PC-3 (cell line): Measurements from ENCODE around the gene RIC1. TPM values are rescaled to one million over a fixed set of nuclear protein-coding genes. Genes with fewer than 3 reads are reported as not detected.
A peak's percentile ranks its signal among the peaks of the same experiment; 100 is the strongest.

Experiments
- ATAC-seq: fragments of 200-7000 bp; cut with Tn5 transposase; 2 replicates; pipeline ENCODE4 v1.9.1; 2020; ENCODE audit warnings: mild to moderate bottlenecking, moderate library complexity
- Bru-seq: library from RNA; stranded (reverse); fragments of 400-500 nt; gene quantifications from one replicate; lab custom pipeline; 2021; lab: Mats Ljungman, UMichigan
- BruChase-seq, 2 experiments: library from RNA; stranded (reverse); fragments of 400-500 nt; gene quantifications; one replicate each; lab custom pipeline; 2021; lab: Mats Ljungman, UMichigan
- BruUV-seq: library from RNA; stranded (reverse); fragments of 400-500 nt; replicated peaks from 2 replicates; lab custom pipeline; 2021; lab: Mats Ljungman, UMichigan
- CTCF ChIA-PET: fragments of 300-600 bp; sonication (Branson Sonifier 250); formaldehyde crosslinking; loops from one replicate; lab custom pipeline; 2022; ENCODE audit warnings: antibody characterized with exemption; lab: Charles Lee
- POLR2A ChIA-PET: fragments of 300-600 bp; sonication (Branson Sonifier 250); formaldehyde crosslinking; loops from one replicate; lab custom pipeline; 2022; ENCODE audit warnings: antibody characterized with exemption; ENCODE audit not compliant: unreplicated experiment; lab: Charles Lee
- DNase-seq: peaks from one replicate; pipeline ENCODE4 v3.0.0-alpha.2; 2015
- H2AFZ ChIP-seq: fragments of 300-600 bp; sonication (generic); 2 replicates; pipeline ENCODE4 v1.6.0; 2016; ENCODE audit warnings: antibody characterized with exemption, low read length
- H3F3A ChIP-seq: fragments of 300-600 bp; sonication (generic); one replicate; pipeline ENCODE4 v1.6.0; 2017; ENCODE audit warnings: antibody characterized with exemption, low read length, control low read depth, mild to moderate bottlenecking; ENCODE audit not compliant: unreplicated experiment
- H3K27ac ChIP-seq: fragments of 300-600 bp; sonication (generic); 2 replicates; pipeline ENCODE4 v1.5.1; 2016; ENCODE audit warnings: mild to moderate bottlenecking, low read length
- H3K27me3 ChIP-seq: fragments of 300-600 bp; sonication (generic); 2 replicates; pipeline ENCODE4 v1.6.1; 2016; ENCODE audit warnings: low read length, mixed read lengths
- H3K36me3 ChIP-seq: fragments of 300-600 bp; sonication (generic); 2 replicates; pipeline ENCODE4 v1.6.1; 2016; ENCODE audit warnings: low read depth, mixed run types, low read length, mixed read lengths
- H3K4me1 ChIP-seq: fragments of 300-600 bp; sonication (generic); 2 replicates; pipeline ENCODE4 v1.5.1; 2016; ENCODE audit warnings: low read length; ENCODE audit not compliant: insufficient read depth
- H3K4me2 ChIP-seq: fragments of 300-600 bp; sonication (generic); 2 replicates; pipeline ENCODE4 v1.6.0; 2016; ENCODE audit warnings: low read length
- H3K4me3 ChIP-seq: fragments of 300-600 bp; sonication (generic); 2 replicates; pipeline ENCODE4 v1.5.1; 2016; ENCODE audit warnings: mild to moderate bottlenecking, low read length, mixed read lengths
- H3K79me2 ChIP-seq: fragments of 300-600 bp; sonication (generic); 2 replicates; pipeline ENCODE4 v1.6.1; 2017; ENCODE audit warnings: low read length, mixed read lengths
- H3K9ac ChIP-seq: fragments of 300-600 bp; sonication (generic); 2 replicates; pipeline ENCODE4 v1.6.0; 2016; ENCODE audit warnings: mild to moderate bottlenecking, low read length
- H3K9me2 ChIP-seq: fragments of 300-600 bp; sonication (generic); replicated peaks from 2 replicates; pipeline ENCODE4 v1.6.1; 2016; ENCODE audit warnings: mixed run types, low read length, mixed read lengths
- H3K9me3 ChIP-seq: fragments of 300-600 bp; sonication (generic); 2 replicates; pipeline ENCODE4 v1.6.1; 2016; ENCODE audit warnings: low read length, mixed read lengths
- H4K20me1 ChIP-seq: fragments of 300-600 bp; sonication (generic); 2 replicates; pipeline ENCODE4 v1.6.1; 2016; ENCODE audit warnings: low read length, mixed read lengths
- EZH2 ChIP-seq: fragments of 300-600 bp; sonication (generic); IDR thresholded peaks from one replicate; pipeline ENCODE4 v1.6.1; 2017; ENCODE audit warnings: antibody characterized with exemption, mild to moderate bottlenecking, low read length; ENCODE audit not compliant: unreplicated experiment
- EZH2phosphoT487 ChIP-seq: fragments of 300-600 bp; sonication (generic); IDR thresholded peaks from 2 replicates; pipeline ENCODE4 v1.6.1; 2018; ENCODE audit warnings: mild to moderate bottlenecking, antibody characterized with exemption, low read length, borderline replicate concordance
- intact Hi-C: fragments of 100-400 bp; cut with micrococcal nuclease; formaldehyde crosslinking; loops from 2 replicates; pipeline ENCODE4 v1.9.0; 2023
- long read RNA-seq: library from polyadenylated mRNA; unstranded; transcript quantifications from one replicate; pipeline ENCODE4 v2.0.0, GENCODE V29; 2021; ENCODE audit not compliant: unreplicated experiment
- total RNA-seq: library from RNA; depleted of rRNA; stranded (reverse); fragments of >200 nt; gene quantifications from 2 replicates; pipeline ENCODE4 v1.2.3, GENCODE V29; 2014; rRNA removed
- TF ChIP-seq, protein P1 (sequence below): fragments of 300-600 bp; sonication (generic); conservative IDR thresholded peaks from 2 replicates; pipeline ENCODE4 v1.5.1; 2017; ENCODE audit warnings: antibody characterized with exemption, low read depth, mild to moderate bottlenecking, low read length

RIC1 gene, protein sequence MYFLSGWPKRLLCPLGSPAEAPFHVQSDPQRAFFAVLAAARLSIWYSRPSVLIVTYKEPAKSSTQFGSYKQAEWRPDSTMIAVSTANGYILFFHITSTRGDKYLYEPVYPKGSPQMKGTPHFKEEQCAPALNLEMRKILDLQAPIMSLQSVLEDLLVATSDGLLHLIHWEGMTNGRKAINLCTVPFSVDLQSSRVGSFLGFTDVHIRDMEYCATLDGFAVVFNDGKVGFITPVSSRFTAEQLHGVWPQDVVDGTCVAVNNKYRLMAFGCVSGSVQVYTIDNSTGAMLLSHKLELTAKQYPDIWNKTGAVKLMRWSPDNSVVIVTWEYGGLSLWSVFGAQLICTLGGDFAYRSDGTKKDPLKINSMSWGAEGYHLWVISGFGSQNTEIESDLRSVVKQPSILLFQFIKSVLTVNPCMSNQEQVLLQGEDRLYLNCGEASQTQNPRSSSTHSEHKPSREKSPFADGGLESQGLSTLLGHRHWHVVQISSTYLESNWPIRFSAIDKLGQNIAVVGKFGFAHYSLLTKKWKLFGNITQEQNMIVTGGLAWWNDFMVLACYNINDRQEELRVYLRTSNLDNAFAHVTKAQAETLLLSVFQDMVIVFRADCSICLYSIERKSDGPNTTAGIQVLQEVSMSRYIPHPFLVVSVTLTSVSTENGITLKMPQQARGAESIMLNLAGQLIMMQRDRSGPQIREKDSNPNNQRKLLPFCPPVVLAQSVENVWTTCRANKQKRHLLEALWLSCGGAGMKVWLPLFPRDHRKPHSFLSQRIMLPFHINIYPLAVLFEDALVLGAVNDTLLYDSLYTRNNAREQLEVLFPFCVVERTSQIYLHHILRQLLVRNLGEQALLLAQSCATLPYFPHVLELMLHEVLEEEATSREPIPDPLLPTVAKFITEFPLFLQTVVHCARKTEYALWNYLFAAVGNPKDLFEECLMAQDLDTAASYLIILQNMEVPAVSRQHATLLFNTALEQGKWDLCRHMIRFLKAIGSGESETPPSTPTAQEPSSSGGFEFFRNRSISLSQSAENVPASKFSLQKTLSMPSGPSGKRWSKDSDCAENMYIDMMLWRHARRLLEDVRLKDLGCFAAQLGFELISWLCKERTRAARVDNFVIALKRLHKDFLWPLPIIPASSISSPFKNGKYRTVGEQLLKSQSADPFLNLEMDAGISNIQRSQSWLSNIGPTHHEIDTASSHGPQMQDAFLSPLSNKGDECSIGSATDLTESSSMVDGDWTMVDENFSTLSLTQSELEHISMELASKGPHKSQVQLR (N-terminal part only)
- total RNA-seq (13.3 and 16.0 TPM in 2 replicates), Bru-seq, nascent RNA (percentile 82 among the genes with signal in this experiment), BruChase-seq, experiment 1, labeled RNA remaining after a 6-hour chase (percentile 69 among the genes with signal in this experiment), BruChase-seq, experiment 2, labeled RNA remaining after a 2-hour chase (percentile 77 among the genes with signal in this experiment)
- long read RNA-seq, full-length matches to known transcripts = 4 of 18 reads
- long read RNA-seq, partial matches to known transcripts = 9 of 18 reads
- long read RNA-seq, other reads (novel, unspliced or antisense) = 5 of 18 reads

DNA sequence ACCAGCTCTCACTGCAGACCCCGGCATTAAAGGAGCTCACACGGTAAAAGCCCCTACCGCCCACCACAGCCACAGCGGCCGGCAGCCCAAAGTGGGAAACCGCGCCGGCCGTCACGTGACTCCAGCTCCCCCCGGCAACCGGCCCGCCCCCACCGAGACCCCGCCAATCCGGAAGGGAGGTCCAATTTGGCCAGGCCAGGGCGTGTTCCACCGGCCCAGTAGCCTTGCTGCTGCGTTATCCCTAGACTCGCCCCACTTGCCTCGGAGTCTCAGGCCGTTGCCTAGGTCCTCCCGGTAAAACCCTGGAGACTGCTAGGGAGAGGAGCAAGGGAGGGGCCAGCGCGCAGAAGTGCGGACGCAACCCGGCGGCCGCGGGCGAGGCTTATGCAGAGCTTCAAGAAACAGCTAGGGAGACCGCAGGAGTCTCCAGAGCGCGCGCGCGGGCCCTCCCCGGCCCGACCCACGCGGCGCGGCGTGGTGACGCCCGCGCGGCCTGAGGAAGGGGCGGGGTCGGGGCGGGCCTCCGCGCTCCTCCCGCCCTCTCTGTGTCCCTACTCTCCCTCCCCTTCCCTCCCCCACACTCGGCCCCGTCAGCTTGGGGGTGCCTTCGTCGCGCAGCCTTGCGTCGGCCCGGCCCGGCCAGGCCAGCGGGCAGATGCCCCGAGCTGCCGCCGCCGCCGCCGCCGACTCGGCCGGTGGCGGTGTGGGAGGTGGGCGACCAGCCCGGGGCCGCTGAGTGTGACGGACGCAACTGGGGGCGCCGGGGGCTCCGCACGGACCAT is at the start of gene RIC1:
Gene RIC1, plus strand, starts transcription at position 578 of the 782 bp plus-strand sequence. Its CDS starts 203 bp downstream, at position 781.
- Histone ChIP-seq H3K27ac (peak within 1 kb of the TSS; percentile 81), H3F3A (no peaks in the 10 kb centered on the region), H4K20me1 (no peaks in the 10 kb centered on the region), H2AFZ (peak within 1 kb of the TSS; percentile 87), H3K27me3 (no peaks in the 10 kb centered on the region), H3K4me3 (peak within 1 kb of the TSS; percentile 76), H3K9me3 (no peaks in the 10 kb centered on the region), H3K36me3 (no peaks in the 10 kb centered on the region), H3K4me1 (peaks cover 44% of the 10 kb centered on the region), H3K9ac (peak within 1 kb of the TSS; percentile 82), H3K4me2 (peak within 1 kb of the TSS; percentile 100), H3K79me2 (peaks cover 91% of the 10 kb centered on the region), H3K9me2 (no peaks in the 10 kb centered on the region)
- CTCF ChIA-PET = no interaction called here
- DNase-seq (peak; percentile 85), ATAC-seq (peak; percentile 83)
- POLR2A ChIA-PET = no interaction called here
- BruUV-seq = no TSS peak
- intact Hi-C loops = loop anchor here (2.0 kb wide), 1 partner anchor 86 kb away; no protein-coding TSS in a partner anchor
- TF ChIP-seq, protein P1, sequence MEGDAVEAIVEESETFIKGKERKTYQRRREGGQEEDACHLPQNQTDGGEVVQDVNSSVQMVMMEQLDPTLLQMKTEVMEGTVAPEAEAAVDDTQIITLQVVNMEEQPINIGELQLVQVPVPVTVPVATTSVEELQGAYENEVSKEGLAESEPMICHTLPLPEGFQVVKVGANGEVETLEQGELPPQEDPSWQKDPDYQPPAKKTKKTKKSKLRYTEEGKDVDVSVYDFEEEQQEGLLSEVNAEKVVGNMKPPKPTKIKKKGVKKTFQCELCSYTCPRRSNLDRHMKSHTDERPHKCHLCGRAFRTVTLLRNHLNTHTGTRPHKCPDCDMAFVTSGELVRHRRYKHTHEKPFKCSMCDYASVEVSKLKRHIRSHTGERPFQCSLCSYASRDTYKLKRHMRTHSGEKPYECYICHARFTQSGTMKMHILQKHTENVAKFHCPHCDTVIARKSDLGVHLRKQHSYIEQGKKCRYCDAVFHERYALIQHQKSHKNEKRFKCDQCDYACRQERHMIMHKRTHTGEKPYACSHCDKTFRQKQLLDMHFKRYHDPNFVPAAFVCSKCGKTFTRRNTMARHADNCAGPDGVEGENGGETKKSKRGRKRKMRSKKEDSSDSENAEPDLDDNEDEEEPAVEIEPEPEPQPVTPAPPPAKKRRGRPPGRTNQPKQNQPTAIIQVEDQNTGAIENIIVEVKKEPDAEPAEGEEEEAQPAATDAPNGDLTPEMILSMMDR = no peak
- TF ChIP-seq EZH2 (no peak), EZH2phosphoT487 (peak; percentile 55; the same call in 1 of the 2 replicates)

DNA sequence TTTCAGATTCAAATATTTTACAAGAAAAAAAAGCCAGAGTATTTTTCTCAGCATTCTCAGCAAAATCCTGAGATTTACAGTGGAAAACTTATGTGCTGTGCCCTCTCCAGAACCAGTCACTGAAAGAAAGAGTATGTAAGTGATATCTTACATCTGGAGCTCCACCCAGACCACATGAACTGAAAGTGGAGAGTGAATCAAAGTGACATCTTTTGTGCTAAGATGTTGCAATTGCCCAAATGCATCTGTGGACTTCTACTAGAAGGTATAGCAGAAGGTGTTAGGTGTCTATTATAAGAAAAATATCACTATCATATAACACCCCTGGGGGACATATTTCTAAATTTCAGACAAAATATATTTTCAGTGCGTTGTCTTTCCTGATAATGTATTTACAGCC is 49.0 kb upstream of the RIC1 start:
- no peaks in the 10 kb centered on the region for H3F3A ChIP-seq

More for the DNA sequence above, 49.0 kb upstream of the RIC1 start:
- no peak overlapping the region for H3K9ac ChIP-seq
- H3K4me1 ChIP-seq = peaks cover 18% of the 10 kb centered on the region
- H3K4me3 ChIP-seq = no peak overlapping the region
- H4K20me1 ChIP-seq = no peaks in the 10 kb centered on the region
- H3K79me2 ChIP-seq = no peaks in the 10 kb centered on the region
- intact Hi-C loops = no loop called here
- POLR2A ChIA-PET = no interaction called here
- TF ChIP-seq, protein P1 = no peak
- TF ChIP-seq EZH2phosphoT487 = no peak
- no peak for TF ChIP-seq EZH2
- no peaks in the 10 kb centered on the region for H3K36me3 ChIP-seq
- H3K9me3 ChIP-seq = no peaks in the 10 kb centered on the region
- H3K4me2 ChIP-seq = no peak overlapping the region
- ATAC-seq = no peak
- no peak overlapping the region for H3K27ac ChIP-seq
- no peak for DNase-seq
- H3K9me2 ChIP-seq = no peaks in the 10 kb centered on the region
- H3K27me3 ChIP-seq = no peaks in the 10 kb centered on the region
- no peak overlapping the region for H2AFZ ChIP-seq
- CTCF ChIA-PET = no interaction called here
- no TSS peak for BruUV-seq
